ENCODE data around the gene AKAP8.
"Not testable (repeated sequence)": the region's sequence is repeated elsewhere in the genome, so short reads cannot be mapped to it uniquely, and the experiment has no call there.

AKAP8 gene

DNA sequence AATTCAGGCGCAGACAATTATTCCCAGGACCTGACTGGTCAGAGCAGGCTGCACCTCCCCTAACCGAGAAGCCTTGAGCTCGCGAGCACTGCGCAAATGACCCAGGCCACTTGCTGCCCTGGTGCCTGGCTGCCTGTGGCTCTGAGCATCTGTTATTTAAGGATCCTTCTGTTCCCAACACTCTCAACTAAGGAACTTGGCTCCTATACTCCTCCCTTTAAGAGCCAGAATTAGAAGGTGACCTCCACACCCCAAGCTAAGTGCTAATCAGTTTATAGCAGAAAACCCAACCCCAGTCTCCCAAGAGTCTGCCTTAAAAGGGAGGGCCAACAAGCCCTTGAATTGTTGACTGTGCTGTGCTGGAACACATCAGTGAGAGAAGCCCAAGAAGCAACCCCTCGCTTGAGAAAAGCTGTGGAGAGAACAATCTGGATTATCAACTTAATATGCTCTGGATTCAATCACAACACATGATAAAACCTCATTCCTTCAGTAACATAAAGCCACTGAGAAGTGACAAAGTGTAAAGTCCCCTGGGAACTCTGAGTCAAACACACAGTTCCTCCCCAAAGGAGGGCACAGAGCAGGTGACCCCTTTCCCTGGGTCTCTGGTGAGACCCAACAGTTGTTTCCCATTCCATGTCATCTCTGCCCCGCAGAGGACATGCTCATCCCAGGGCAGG is 24.7 kb upstream of the AKAP8 start:
- DNase-seq (ENCODE audit: low spot score) = no peak

DNA sequence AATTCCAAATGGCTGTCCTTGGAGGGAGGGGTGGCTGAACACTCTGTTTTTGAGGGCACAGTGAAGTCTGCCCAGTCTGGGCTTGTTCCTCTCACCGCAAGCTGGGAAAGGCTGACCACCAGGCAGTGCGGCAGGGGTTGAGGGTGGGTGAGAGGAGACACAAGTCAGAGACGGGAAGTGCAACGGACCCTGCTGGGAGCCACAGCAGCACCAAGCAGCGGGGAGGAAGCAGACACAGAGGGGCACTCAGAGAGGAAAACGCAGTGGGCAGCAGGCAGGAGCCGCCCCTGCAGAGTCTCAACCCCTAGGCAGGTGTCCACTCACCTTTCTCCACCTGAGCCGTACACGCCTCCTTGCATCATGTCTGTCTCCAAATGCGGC is 23.6 kb upstream of the AKAP8 start:
- no peak for DNase-seq (ENCODE audit: low spot score)

DNA sequence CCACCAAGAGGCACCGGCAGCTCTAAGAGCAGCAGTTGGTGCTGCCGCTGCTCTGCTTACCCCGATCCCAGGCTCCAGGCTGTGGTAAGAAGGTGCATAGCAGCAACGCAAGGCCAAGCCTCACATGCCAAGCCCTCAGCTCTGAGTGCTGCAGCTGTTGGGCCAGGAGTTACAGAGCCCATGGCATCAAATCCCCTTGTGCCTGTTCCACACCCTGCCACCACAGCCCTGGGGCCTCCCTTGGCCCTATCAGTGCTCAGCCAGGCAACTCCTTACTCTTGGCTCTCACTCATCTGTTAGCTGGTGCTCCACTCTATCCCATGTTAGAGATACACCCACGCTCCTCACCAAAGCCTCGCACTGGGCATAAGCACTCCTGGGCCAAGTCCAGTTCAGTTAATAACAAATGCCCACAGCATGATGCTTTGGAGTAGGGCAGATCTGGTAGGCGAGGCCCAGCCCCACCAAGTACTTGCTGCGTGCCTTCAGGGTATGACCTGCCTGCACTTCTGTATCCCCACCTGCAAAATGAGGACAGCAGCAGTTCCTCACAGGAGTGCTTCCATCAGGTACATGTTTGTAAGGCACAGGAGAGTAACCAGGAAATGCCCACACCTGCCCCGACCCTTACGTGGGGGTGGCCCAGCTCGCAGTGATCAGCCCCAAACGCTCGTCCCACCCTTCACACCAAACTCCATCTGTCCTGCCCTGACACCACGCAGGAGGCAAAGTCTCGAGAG is 23.0 kb upstream of the AKAP8 start:
- DNase-seq (ENCODE audit: low spot score) = no peak

DNA sequence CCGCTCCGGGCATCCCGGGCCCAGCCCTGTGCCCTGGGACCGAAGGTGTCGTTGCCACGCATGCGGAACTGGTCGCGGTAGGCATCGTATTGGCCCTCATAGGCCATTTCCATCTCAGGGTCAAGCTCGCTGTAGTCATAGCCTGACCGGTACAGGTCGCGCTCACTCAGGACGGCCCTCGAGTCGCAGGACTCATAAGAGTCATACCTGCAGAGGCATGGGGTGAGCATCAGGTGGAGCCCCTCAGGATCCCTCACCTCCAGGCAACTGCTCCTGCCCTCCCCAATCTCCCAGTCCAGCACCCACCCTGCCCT is 21.8 kb upstream of the AKAP8 start:
- DNase-seq (ENCODE audit: low spot score) = no peak

DNA sequence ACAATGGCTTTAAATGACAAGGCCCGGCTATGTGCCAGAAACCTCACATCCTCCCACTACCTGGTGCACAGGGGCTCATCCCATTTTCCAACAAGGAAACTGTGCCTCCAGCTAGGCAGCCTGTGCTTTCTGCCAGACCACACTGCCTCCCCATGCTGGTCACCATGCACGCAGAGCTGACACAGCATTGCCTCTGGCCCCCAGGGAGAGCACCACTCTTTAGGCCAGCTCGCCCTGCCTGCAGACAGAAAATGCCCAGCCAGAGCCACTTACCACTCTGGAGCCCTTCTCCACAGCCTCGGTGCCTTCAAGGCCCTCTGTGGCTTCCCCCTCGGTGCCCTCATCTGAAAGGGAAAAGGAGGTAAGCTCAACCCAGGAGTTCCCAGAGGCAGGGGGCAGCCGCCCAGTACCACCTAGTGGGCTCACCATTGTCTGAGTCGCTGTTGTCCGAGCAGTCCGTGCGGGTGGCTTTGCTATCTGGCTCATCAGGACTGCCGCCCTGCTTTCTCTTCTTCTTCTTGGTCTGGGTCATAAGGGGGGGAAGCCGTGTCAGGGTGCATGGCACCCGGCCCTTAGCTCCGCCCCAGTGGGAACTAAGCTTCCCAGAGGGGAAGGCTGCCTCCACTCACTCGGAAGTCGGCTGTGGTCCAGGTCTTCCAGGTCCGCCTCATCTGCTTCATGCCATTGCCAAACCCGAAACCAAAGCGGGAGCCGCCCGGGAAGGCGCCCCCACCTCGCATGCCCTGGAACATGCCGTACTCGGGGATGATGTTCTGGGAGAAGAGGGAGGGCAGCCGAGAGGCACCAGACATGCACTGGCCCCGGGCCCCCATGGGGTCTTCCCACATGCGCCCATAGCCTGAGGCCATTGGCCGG is 21.2 kb upstream of the AKAP8 start:
- no peak for DNase-seq (ENCODE audit: low spot score)

DNA sequence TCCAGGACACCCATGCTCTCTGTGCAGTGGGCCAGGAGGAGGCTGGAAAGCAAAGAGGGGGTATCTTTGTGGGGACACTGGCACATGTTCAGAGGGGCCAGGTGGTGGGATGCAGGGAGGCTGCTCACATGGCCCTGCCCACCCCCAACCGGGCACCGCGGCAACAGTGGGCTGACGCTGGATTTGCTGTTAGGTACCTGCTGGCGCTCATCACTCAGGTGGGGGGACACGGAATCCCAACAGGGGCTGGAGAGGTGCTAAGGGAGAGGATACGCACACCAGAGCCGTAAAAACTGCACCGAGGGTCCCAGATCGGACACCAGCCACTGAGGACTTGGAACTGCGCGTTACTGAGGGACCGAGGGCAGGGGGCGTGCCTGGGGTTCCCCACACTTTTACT is 20.0 kb upstream of the AKAP8 start:
- no peak for DNase-seq (ENCODE audit: low spot score)

DNA sequence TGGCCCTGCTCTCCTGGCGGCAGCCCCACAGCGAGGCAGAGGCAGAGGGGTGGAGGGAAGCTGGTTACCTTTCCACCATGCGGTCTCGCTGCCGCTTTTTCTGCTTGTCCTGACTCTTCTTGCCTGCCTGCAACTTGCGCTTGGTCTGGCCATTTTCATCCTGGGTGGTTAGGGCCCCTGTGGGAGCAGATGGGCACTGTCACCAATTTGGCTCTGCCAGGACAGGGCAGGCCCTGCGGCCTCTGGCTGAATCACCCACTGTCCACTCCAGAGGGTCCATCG is 19.6 kb upstream of the AKAP8 start:
- DNase-seq (ENCODE audit: low spot score) = no peak

DNA sequence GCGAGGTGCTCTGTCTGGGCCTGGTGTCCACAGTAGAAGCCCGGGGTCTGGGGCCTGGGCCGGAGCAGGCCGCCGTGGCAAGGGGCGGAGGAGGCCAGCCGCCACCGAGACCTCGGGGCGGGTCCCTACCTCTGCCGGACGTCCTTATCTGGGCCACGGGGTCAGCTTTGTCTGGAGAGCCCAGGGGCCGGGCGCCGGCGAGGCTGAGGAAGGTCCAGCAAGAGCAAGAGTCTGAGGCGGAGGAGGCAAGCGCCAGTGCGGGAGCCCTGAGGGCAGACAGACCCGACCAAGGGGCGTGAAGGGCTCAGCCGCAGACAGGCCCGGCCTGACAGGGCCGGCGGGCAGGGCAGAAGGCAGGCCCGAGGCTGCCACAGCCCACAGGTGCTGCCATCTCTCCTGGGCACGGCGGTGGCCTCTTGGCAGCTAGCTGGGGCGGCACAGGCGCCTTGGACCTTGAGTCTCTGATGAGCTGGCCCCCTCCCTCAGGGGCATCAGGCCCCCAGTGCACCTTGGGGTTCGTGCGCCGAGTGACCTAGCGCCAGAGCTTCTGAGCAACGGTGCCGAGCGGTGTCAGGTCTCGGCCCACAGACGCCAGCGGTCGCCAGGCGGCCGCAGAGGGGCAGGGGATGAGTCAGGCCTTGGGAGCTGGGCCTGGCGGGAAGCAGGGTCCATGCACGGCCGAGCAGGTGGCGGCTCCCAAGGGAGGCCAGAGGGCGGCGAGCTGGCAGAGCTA is 19.1 kb upstream of the AKAP8 start:
- DNase-seq (ENCODE audit: low spot score) = no peak

DNA sequence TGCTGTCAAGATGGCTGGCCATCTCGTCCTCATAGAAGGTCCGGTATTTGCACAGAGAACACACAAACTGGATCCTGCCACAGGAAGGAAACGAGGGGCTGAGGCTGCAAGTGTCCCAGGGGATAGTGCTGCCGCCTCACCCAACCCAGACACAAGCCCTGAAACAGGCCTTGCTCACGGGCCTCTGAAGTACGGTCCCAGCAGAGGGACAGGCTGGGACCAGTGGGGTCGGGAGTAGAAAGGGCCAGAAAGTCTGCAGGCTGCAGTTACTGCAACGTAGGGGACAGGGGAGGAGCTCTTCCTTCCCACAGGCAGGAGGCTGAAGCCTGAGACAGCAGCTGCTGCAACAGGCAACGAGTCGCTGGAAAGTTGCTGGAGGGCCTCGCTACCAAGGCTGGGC is 18.2 kb upstream of the AKAP8 start:
- DNase-seq (ENCODE audit: low spot score) = no peak

DNA sequence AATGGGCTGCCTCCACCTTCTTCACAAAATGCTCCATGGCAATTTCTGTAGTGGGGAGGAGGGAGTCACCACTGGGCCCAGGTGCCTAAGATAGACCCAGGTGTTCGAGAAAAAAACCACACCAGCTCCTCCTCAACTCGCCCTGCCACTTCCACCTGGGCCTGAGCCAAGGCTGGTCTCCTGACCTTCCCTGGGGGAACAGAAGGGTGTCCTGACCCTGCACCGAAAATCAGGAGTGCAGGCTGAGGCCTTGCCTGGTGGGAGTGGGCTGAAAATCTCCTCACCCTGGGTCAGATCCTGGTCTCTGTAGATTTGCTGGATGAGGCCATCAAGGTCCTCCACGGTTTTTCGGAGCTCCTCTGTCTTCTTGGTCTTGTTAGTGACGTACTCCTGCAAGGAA is 17.6 kb upstream of the AKAP8 start:
- no peak for DNase-seq (ENCODE audit: low spot score)

DNA sequence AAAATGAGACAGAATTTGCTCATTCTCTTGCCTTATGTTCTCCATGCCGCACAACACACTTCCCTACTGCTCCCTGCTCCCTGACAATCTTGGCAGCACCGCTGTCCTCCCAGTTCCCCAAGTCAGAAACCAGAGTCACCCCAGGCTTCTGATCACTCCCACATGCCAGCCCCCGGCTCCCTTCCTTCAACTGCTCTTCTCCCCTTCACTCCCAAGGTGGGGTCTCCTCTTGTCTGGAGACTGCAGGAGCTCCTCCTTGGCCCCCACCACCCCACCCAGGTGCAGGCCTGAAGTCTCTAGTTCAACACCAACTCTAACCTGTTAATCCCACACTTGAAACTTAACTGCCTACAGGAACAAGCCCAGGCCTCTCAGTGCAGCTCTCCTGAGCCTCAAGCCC is 16.8 kb upstream of the AKAP8 start:
- DNase-seq (ENCODE audit: low spot score) = no peak

DNA sequence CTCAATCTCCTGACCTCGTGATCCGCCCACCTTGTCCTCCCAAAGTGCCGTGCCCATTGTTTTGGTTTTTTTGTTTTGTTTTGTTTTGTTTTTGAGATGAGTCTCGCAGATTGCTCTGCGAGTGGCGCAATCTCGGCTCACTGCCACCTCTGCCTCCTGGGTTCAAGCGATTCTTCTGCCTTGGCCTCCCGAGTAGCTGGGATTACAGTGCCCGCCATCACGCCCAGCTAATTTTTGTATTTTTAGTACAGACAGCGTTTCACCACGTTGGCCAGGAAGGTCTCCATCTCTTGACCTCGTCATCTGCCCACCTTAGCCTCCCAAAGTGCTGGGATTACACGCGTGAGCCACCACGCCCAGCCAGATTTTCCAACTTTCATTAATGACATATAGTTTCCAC is 15.7 kb upstream of the AKAP8 start:
- DNase-seq (ENCODE audit: low spot score) = not testable (repeated sequence)

DNA sequence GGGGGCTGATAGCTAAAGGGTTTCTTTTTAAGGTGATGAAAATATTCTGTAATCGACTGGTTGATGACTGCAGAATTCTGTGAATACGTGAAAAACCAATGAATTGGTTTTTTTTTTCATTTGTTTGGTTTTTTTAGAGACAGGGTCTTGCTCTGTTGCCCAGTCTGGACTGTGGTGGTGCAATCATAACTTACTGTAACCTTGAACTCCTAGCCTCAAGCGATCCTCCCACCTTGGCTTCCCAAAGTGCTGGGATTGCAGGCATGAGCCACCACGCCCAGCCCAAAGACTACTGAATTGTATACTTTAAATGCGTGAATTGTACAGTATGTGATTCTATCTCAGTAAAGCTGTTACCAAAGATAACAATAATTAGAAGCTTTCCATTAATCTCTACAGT is 14.8 kb upstream of the AKAP8 start:
- DNase-seq (ENCODE audit: low spot score) = no peak

DNA sequence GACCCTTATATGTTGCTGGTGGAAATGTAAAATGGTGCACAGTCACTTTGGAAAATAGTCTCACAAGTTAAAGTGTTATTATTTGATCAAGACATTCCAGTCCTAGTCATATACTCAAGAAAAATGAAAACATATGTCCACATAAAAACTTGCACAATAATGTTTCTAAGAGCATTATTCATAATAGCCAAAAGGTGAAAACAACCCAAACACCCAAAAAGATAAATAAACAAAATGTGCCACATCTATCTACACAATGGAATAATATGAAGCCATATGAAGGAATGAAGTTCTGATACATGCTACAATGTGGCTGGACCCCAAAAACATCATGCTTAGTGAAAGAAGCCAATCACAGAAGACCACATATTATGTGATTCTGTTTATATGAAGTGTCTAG is 14.4 kb upstream of the AKAP8 start:
- no peak for DNase-seq (ENCODE audit: low spot score)

DNA sequence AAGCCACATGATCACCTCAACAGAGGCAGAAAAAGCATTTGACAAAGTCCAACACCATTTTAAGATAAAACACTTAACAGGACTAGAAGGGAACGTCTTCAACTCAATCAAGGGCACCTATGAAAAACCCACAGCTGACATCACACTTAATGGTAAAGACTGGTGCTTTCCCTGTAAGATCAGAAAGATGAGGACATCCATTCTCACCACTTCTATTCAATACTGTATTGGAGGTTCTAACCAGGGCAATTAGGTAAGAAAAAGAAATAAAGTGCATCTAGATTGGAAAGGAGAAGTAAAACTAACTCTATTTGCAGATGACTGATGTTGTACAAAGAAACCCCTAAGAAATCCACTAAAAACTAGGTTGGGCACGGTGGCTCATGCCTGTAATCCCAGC is 11.2 kb upstream of the AKAP8 start:
- DNase-seq (ENCODE audit: low spot score) = no peak

DNA sequence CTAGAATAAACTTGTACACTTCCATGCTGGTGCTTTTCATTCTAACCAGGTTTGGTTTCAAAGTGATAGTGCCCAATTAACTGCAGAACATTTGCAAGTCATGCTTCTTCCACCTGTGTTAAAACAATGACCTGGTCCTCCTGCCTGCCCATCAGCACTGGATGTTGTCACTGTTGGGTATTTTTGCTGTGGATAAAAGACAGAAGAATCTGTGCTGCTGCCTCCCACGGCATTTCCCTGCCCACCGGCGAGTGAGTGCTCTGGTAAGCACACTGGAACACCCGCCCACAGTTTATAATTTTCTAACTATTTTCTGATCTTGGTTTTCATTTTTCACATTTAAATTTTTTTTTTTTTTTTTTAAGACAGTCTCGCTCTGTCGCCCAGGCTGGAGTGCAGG is 2.3 kb upstream of the AKAP8 start:
- no peak for DNase-seq (ENCODE audit: low spot score)

DNA sequence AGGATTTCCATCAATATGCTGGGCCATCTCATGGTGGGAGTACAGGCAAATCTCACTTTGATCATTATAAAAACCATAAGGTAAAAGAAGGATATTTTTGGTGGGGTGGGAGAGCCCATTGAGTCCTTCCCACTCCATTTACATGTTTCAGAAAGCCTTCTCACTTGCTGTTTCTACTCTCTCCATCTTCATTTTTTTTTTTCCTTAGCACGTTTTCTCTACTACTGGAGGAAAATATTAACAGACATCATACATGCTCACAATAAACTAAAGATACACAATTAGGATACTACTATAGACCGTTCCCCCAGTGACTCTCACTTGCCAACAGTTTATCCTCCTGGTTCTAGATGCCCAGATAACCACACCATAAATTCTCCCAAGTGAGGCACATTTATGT is 1.8 kb upstream of the AKAP8 start:
- no peak for DNase-seq (ENCODE audit: low spot score)

DNA sequence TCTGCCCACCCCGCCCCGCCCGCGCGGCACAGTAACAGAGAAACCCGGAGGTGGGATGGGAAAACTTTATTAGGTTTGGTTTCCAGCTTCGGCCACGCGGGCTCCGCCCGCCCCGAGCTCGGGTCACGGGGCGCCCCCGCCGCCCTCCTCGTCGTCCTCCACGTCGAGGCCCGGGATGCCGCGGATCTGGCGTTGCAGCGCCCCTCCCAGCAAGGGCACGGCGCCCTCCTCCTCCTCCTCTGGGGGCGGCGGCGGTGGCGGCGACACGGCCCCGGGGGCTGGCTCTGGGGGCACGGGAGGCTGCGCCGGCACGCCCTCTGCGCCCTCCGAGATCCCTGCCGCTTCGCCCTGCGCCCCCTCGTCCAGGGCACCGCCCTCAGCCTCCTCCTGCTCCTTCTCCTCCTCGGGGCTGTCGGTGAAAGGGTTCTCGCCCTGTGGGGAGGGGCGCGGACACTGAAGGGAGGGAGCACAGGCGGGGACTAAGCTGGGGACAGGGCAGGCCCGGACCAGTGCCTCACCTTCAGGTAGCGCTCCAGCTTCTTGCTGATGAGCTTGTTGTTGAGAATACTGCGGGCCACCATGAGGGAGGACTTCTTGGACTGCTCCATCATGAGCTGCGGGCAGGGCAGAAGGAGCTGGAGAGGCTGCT is 536 bp upstream of the AKAP8 start:
- DNase-seq (ENCODE audit: low spot score) = peak; percentile 56

DNA sequence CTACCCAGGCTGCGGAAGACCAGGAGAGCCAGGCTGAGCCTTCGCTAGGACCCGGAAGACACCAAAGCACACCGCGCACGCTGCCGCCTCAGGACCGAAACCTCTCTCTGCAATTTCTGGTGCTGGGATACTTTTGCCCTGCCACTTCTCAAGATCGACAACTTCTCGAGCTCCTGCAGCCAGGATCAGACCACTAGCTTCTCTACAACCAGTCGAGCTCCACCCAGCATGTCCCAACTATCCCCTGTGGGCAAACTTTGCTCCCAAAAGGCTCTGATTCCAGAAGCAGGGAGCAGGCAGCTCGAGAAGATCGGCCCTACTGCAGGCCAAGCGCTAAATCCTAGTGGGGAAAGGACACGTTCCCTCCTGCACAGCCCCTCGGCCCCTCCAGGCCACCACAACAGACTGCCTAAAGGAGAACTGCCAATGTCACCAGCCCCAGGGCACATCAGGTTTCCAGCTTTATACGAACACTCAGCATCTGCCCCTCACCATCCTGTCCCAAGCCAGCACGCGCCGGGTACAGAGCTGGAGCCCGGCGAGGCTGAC is 979 bp downstream of the AKAP8 start:
- DNase-seq (ENCODE audit: low spot score) = peak; percentile 79

DNA sequence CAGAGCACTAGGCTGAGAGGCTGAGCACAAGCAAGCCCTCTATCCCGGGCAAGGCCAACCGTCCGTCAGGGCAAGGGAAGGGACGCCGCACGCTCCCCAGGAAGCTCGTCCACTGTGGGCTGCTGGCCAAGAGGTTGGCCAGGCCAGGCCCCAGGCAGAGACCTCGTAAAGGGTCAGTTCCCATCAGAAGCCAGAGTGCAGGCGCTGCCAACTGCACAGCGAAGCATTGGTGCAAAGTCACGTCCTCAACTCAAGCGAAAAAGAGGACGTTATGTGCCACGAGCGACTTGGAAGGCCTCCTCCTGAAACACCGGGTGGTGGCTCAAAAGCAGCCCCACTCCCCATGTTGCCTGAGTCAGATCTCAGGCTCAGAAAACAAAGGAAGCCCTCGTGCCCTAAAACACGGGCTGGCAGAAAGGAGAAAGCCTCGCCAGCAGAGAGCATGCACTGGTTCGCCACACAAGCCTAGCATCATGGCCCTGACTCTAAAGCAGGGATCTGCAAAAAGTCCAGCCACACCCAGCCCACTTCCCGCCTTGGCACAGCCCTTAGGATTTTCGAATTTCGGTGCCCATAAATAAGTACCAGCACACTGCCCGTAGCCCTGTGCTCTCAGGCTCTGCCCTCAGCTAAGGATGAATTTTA is 4.7 kb downstream of the AKAP8 start:
- DNase-seq (ENCODE audit: low spot score) = no peak

DNA sequence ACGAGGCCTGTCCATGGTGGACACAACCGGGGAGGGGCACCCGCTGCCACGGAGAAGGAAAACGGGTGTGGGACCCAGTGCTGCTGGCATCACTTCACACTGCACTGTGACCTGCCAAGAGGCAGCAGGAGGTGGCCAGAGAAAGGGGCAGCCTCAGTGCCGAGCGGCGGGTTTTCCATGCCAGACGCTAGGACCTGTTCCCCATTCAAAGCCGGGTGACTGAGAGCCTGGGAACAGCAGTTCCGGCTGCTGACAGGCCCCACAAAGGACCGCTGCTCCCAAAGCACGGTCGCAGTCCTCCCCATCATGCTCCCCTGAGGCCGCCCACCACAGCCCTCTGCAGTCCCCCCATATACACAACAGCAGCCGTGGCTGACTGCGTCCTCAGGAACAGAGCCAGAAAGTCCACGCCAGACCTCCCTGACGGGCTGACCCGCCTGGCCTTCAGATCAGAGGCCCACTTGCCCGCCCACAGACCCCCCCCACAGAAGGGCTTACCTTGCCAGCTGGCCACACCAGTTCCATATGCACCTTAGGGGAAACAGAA is 5.4 kb downstream of the AKAP8 start:
- DNase-seq (ENCODE audit: low spot score) = no peak
